NCI-H2227 treated with DMSO at 0.1 percent for 48 hours (cell line): ENCODE results near the gene VAPA.

Experiments
- DNase-seq: peaks from one replicate; lab custom pipeline; 2025; lab: John Stamatoyannopoulos, UW

VAPA gene

DNA sequence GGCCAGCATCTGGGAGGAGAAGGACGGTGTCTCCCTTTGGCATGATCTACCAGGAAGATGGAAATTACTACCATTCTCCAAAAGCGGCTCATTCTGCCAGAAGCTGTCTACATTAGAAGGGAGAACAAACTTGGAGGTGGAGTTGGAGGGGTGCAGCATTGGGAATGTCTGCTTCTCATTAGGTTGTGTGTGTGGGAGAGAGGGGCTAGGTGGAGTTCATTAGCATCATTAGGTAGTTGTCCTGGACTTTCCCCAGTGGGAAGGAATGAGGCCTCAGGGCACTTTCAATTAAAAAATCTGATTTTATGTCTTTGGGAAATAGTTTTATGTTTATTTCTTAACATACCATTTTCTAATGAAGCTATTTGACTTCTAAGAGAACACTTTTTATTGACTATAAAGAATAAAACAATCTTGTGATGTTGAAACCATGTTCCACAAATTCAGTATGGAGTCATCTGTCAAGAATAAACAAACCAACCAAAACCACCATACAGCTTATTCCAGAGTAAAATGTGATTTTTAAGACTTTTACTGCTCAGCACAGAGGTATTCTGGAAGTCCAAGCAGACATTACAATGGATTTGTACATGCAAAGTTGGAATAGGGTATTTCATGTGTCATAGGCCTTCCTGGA lies 60.6 kb downstream of the VAPA start:
- no peak for DNase-seq

DNA sequence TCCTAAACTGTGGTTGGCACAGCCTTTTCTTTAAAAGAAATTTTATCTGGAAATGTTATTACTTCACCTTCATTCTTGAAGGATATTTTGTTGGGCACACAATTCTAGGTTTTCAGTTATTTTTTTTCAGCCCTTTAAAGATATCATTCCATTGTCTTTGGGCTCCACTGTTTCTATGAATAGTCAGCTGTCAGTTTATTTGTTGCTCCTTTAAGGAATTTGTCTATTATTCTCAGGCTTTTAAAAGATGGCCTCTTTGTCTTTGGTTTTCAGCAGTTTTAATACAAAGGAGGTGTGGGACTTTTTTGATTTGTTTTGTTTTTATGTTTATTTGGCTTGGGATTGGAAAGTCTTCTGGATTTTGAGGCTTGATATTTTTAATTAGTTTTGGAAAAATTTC lies 61.8 kb downstream of the VAPA start:
- no peak for DNase-seq

DNA sequence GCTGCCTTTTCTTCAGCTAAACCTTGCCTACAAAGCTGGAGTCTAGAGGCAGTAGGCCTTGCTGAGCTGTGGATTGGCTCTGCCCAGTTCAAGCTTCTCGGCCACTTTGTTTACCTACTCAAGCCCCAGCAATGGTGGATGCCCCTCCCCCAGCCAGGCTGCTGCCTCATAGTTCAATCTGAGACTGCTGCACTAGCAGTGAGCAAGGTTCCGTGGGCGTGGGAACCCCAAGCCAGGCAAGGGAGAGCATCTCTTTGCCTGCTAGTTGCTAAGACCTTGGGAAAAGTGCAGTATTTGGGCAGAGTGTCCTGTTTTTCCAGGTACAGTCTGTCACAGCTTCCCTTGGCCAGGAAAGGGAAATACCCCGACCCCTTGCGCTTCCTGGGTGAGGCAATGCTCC lies 68.9 kb downstream of the VAPA start:
- DNase-seq: no peak

DNA sequence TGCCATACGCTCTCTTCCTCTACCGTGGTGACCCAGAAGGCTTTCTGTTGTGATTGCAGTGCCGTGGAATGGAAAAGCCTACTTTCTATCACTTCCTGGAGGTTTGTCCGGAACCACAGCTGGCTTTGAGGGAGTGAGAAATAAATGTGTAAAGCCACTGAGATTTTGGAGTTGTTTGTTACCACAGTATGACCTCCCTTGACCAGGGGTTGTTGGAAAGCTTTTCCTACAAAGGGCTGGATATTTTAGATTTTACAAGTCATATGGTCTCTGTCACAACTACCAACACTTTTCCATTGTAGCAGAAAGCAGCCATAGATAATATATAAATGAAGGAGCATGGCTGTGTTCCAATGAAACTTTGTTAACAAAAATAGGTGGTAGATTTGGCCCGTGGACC lies 70.3 kb downstream of the VAPA start:
- DNase-seq: no peak

DNA sequence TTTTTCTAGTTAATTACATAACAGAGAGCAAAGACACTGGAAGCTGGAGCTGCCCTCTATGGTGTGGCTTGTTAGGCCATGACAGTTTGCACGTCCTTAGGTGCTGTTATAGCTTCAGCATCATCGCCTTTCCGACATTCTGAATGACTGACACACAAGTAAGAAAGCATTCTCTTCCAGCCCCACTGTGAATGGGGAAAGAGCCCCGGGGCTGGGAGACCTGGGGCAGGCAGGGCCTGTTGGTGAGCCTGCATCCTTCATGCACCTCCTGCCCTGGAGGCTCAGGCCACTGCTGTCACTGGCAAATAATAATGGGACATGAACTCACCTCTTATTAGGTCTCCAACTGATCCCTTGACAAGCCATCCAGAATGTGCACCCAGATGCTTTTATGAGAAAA lies 71.8 kb downstream of the VAPA start:
- DNase-seq: no peak

DNA sequence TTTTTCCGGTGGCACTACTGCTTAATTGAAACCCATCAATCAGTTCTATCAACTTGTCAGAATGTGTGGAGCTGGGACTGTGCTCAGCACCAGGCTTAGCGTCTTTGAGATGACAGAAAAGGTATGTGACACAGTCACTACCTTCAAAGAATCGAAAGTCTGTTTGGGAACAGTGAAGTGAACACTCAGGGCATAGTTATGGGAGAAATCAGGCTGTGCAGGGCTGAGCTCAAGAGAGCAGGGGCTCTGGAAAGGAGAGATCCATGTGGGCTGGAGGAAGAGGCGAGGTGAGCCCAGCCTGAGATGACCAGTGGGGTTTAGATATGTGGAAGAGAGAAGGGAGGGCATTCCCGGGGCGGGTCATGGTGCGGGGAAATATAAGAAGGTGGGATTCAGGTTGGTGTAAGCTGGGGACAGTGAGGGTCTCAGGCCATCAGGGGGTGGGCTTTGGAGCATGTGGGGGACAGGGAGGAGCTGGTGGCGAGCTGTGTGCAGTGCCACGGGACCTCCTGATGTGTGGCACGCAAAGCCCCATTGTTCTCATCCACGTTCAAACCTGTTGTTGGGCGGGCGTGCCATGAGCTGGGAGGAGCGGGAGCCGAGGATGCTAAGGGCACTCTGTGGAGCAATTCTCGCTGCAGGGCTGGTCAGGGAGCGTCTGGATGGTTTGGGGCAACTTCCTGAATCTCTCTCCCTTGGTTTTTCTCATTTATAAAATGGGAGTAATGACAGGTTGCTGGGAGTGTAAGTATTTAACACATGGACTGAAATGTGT lies 72.5 kb downstream of the VAPA start:
- DNase-seq: no peak

DNA sequence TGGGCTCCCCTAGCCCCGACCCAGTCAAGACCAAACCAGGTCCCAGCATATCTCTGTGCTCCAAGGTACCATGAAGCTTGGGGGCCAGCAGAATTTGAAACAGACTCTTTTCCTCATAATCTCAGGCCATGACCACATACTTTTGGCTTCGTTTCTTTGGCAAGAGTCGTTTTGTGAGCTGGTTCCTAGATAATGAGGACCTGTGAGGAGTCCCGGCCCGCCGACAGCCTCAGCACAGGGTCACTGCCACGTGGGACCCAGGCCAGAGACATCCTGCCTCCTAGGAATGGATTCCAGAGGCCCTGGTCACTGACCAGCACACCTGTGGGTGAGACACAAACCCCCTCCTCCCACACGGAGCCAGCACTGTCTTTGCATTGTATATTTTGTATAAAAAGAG lies 73.5 kb downstream of the VAPA start:
- no peak for DNase-seq

DNA sequence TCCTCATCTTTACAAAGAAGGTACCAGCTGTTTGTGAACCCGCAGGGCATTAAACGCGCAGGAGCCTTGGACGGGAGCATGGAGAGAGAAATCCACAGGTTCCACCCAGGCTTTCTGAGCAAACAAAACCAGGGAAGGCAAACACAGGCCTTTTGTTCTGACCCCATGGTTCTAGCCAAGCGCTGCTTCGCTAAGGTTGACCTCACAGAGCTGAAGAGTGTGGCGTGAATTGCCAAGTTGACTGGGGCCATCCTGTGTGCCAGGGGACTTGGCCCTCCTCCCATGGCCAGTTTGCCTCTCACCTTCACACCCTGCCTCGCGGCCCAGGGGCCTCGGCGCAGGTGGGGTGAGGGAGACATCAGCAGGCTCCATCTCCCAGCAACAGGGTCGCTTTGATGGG lies 74.1 kb downstream of the VAPA start:
- no peak for DNase-seq

DNA sequence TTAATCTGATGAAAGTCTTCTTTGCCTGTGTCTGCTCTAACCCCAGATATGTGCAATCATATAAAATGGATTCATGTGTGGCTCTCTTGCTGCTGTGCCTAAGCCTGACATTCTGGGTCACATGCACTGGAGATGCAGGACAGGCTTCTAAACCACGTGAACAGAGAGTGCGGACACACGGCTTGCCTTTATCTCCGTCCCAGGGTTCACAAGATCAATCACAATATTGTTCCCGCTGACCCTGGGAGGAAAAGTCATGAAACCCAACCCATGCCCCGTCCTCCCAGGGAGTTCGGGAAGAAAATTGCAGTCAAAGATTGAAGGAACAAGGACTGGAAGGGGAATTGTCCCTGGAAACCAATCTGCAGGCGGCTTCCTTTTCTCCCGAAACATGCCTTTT lies 74.8 kb downstream of the VAPA start:
- DNase-seq: no peak

DNA sequence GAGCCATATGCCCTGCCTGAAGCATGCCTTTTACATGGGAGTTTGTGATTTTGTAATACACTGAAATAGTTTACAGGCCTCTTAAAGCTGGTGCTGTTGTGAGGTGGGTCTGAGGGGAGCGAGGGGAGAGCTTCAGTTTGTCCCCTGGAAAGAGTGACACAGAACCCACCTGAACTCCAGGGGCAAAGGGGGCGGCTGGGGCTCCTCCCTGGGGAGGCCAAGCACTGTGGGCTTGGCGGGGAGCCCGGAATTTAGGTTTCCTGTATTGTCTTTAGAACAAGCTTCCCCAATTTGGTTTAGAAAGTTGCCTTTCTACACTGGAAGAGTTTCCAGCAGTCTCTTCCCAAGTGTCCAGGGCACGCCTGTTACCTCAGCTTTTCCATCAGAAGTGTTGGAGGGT lies 75.7 kb downstream of the VAPA start:
- DNase-seq: no peak

DNA sequence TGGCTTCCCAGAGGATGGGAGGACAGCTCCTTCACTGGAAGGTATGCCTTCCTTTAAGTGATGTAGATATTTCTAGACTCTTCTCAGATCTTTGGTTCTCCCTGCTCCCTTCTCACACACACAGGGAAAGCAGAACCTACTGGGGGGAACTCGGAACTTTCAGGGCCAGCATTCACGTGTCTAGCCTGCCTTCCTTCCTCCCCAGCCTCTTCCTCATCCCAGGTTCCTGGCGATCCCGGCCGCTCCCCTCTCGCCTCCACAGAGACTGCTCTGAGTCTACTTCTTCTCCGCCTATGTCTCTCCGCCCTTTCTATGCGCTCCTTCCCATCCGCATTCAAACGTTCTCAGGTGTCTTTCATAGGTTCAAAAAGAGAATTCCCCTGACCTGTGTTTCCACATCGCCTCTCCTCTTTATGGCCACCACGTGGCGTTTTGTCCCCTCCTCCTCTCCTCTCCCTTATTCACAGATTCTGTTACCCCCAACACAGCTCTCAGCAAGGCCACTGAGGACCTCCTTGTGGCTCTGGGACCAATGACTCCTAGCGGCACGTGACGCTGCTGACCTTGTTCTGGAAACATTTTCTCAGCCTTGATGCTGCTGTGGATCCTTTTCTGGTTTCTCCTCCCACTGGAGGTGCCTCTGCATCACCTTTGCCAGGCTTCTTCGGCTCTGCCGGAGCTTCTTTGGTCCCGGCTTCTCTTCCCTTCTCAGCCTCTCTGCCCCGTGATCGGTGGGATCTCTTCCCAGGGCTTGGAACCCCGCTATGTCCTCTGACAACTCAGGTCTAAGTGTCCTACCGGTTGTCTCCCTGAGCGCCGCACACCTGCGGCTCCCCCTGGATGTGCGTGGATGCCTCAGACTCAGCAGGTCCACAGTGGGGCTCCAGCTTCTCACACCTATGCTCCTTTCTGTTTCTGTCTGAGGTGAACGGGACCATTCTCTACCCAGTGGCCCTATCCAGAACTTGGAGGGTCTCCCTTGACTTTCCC lies 77.5 kb downstream of the VAPA start:
- DNase-seq: no peak

DNA sequence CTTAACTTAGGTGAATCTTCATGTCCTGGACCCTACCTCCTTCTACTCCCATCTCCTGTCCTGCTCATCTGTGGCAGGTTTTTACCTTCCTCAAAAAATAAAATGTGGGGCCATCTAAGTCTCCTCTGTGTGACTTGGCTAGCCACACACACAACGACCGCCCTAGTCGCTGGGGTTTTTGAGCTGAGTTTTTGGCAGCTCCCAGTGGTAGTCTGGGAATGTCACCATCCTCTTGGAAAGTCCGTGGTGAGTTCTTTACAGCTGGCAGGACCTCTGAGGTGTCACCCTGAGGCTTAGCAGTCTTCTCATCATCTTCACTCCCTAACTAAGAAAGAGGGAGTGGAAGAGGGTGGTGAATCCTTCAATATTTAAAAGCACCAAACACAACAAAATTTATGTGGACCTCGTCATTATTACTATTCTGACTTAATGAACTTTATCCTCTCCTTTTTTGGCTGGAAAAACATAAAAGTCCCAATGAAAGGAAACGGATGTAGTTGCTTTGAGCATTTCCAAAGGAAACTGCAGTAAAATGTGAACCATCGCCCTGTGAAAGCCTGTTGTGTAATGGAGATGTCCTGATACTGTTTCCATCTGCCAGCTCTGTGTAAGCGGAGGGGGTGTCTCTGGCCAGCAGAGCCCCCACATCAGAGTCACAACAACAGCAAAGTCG lies 78.6 kb downstream of the VAPA start:
- DNase-seq: no peak

DNA sequence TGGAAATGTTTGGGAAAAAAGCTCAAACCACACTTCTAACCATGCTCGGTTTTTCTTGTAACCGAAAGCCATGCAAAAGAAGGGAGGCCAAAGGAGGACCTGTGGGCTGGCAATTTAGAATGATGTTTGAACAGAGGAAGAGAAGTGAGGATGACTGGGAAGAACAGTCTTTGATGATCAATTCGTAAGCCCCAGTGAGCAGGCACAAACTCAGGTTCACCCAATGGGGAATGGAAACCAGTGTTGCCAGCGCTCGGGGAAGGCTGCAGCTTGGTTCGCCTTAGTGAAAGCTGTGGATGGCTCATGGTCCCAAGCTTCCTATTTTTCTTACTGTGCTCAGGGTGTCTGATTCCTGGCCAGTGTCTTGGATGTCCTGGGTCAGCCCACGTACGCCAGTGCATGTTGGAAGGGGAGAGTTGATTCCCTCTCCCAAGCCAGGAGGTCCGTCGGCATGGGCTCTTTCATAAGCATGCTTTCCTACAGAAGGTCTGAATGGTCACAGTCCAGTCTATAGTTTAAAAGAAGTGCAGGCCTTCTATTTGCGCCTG lies 79.2 kb downstream of the VAPA start:
- no peak for DNase-seq

DNA sequence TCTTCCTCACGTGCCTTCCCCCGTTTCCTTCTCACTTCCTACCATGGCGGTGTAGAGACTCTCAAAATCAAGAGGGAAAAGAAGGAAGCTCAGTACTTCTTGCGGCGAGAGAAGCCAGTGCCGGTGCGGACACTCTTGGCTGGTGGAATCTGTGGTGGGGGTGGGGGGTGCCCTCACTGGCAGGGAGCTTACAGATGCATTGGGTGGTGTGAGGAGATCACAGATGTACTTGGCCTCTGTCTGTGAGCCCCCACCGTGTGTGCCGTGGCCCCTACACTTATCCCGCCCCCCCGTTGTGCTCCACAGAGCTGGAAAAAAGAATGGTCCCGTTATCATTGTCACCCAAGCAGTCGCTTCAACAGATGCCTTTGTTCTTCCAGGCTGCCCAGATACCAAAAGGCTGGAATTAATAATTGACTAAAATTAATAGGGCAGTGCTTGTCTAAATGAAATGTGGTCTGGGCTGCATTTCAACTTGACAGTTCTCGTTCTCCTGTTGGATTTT lies 79.8 kb downstream of the VAPA start:
- DNase-seq: no peak

DNA sequence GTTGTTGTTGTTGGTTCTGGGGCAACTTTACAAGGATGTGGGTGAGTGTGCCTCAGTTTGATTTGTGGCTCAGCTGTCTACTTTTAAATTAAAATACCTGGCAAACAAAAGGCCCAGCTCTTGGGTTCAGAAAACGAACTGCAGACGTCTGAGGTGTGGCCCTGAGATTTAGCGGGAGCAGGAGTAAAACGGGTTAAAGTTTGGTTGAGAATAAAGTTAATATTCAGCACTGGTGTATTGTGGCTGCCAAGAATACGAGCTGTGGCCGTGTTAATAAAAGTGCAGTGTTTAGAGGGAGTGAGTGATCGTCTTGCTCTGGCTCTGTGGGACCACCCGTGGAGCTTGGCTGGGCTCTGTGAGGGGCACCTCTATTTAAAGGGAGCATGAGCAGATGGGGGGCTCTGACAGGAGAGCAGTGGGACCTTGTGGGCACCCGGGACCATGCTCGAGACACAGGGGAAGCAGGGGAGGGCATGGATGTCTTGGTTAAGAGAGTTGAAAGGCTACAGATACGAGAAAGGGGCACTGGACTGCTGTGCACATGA lies 80.3 kb downstream of the VAPA start:
- no peak for DNase-seq

DNA sequence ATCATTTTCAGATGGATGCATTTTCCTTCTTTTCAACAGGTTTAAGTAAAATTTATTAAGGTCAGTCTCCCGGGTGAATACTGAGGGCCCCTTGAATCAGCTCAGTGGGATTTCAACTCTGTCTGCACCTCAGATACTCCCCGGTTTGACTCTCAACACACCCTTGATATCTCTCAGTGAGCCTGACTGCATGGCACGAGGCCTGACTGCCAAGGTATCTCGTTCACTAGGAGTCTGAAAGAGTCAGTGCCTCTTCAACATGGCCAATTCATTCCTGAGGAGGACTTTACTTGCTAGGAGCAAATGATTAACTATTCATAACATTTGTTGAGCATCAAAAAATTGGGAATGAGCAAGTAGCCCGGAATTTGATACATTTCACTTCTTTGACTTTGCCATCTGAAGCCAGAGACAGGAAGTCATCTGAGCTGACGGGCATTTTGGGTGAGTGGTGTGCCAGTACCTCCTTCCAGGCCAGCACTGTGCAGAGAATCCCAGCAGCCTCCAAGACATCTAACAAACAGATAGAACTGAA lies 81.0 kb downstream of the VAPA start:
- no peak for DNase-seq

DNA sequence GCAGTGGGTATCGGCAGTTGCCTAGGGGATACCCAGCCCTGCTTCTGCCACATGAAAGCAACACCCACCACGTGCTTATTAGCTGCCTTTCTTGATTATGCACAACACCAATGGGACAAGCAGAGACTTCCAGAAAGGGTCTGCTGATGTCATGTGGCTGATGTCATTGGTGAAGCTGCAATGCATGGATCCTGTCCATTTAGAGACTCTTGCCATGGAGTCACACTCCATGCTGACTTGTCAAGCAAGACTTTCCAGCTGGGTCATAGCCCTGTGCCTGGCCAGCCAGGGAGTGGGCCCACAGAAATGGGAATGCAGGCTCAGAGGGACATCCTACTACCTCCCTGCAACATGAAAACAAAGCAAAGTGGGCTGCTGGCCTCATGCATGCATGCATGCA lies 81.8 kb downstream of the VAPA start:
- DNase-seq: no peak

DNA sequence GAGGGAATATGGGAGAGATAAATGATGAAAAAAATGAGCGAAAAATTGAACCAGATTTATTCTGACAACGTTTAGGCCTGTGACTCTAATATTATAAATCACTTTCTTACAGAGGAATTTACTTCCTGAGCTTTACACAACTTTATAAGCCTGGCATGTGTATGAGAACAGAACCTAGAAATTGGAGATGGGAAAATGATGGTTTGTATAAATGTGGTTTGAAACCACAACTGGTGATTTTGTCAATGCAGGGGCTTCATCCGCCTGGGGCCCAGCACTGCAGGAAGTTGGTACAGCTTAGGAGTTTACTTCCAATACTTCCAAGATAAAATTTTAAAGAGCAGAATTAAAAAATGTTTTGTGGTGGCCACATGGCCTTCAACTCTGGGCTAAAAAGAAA lies 82.3 kb downstream of the VAPA start:
- DNase-seq: no peak

DNA sequence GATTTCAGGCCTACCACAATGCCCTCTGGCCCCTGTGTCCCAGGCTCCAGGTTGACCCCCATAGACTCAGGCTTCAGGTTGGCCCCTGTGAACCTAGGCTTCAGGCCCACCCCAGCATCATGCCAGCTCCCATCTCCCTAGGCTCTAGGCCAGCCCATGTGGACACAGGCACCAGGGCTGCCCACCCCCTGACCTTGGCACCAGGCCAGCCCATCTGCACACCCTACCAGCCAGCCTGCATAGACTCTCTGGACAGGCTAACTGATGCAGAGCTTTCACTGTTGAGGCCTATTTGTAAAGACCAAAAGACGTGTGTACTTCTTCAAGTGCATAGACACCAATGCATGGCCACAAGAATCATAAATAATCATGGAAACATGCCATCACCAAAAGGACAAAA lies 83.9 kb downstream of the VAPA start:
- no peak for DNase-seq

DNA sequence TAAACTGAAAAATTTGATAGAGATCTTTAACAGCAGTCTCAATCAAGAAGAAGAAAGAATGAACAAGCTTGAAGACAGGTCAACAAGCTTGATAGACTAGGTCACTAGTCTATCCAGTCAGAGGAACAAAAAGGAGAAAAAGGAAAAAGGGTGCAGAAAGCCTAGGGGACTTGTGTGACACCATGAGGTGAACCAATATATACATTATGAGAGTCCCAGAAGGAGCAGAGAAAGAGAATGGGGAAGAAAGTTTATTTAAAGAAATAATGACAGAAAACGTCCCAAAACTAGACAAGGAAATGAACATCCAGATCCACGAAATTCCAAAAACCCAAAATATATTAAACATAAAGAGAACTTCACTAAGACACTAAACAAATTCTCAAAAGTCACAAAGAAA lies 84.5 kb downstream of the VAPA start:
- DNase-seq: no peak

DNA sequence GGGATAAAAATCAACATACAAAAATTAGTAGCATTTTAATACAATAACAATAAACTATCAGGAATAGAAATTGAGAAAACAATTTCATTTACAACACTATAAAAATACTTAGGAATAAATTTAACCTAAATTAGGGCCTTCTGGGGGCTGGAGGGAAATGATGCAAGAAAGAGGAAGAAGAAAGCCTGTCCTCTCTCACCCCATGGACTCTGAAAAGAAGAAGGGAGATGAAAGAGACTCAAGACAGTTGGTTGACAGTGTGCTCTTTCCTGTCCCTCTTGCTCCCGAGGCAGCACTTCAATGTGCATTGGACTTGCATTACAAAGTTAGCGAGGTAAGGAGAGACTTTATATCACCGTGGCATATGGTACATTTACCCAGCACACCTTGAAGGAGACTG lies 88.5 kb downstream of the VAPA start:
- DNase-seq: no peak
